NCI-H1048 (cell line): ENCODE measurements around the gene ASXL1.
A peak's percentile ranks its signal among the peaks of the same experiment; 100 is the strongest.
"Not testable (repeated sequence)": the region's sequence is repeated elsewhere in the genome, so short reads cannot be mapped to it uniquely, and the experiment has no call there.

Experiments used
- DNase-seq: peaks from one replicate; lab custom pipeline; 2025; lab: John Stamatoyannopoulos, UW

Gene ASXL1

DNA sequence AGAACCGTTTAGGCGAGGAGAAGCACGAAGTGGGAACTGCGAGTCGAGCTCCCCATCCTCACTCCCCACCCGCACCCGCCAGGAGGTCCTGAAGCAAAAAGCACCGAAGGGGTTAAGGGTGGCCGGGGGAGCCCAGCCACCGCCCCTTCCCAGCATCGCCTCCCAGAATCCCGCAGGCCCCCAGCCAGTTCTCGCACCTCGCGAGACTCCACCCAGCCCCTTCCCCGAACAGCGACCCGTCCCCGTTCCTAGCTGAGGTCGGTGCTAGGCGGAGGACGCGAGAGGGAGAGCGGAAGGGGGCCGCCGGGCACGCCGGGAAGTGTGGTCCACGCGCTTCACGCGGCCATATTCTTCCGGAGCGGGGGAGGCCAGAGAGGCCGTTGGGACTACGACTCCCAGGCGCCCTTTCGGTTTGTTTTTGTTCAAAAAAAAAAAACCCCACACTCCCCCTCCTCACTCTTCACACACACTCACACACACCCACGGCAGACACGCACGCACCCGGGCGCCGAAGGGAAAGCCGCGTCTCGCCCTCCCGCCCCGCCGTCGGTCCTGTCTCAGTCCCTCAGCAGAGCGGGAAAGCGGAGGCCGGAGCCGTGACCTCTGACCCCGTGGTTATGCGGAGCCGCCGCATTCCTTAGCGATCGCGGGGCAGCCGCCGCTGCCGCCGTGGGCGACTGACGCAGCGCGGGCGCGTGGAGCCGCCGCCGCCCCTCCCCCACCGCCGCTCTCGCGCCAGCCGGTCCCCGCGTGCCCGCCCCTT lies at the start of gene ASXL1:
Gene ASXL1 (plus strand): TSS at position 463 of the 763 bp plus-strand sequence. CDS start 445 bp downstream, outside the sequence.
- peak; percentile 98 for DNase-seq

DNA sequence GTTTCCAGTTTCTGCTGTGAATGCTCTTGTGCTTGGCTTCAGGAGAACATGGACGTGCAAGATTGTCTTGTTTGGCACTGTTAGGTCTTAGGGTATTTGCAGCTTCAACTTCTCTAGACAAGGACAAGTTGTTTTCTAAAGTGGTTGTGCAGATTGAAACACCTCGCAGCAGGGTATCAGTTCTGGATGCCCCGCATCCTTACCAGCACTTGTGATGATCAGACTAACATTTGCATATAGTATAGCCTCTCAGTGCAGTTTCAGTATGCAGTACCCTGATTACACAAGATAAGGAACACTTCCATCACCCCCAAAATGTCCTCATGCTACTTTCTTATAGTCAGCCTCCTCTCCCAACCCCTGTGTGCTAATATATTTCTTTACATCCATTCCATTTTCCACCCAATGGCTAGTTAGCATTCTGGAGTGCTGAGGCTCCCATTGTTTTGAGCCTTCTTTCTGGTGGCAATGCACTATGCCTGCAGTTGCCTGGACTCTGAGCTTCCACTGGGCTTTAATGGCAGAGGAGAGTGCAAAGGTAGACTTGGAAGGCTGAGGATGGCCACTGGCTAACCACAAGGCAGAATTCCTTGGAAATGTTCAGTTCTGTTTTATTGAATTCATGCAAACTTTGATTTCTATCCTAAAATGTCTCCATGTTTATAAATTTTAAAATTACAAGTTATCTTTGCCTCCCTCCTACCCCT lies 45.3 kb upstream of the ASXL1 start:
- DNase-seq, result no peak

DNA sequence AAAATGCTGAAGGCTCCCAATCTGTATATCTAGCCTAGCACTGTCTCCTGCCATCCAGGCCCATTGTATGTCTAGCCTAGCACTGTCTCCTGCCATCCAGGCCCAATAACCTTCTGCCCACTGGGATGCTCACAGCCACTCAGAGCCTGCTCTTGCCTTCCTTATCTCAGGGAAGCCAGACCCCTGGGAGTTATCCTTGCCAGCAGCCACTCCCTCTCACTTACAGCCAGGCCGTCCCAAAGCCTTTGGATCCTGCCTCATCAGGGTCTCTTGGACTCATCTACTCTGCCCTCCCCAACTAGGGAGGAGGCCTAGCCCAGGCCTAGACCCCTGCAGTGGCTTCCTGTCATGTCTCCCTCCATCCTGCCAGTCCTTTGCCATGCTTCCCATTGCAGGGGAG lies 43.4 kb upstream of the ASXL1 start:
- no peak for DNase-seq

DNA sequence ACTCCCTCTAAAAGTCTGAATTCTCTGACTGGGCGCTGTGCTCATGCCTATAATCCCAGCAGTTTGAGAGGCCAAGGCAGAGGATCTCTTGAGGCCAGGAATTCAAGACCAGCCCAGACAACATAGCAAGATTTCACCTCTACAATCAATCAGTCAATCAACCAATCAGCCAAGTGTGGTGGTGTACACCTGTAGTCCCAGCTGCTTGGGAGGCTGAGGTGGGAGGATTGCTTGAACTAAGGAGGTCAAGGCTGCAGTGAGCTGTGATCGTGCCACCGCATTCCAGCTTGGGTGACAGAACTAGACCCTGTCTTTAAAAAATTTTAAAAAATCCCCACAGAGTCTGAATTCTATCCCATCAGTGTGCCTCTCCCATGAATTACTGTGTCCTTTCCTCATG lies 42.7 kb upstream of the ASXL1 start:
- DNase-seq, result no peak

DNA sequence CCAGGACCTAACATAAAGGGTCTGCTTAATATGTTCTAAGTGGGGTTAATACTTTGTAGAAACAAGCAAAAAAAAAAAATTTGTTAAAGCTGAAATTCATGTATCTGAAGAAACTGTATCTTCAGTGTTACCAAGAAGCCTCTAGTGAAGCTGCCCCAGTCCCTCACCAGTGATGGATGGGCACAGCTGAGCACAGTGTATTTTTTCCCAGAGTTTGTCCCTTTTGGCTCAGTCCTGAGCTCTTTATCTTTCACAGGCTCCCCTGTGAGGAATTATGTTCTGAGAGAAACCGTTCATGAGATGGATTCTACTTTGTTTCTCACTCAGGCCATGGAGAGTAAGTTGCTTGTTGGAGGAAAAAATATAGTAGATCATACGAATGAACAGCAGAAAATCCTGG lies 42.2 kb upstream of the ASXL1 start:
- DNase-seq, result no peak

DNA sequence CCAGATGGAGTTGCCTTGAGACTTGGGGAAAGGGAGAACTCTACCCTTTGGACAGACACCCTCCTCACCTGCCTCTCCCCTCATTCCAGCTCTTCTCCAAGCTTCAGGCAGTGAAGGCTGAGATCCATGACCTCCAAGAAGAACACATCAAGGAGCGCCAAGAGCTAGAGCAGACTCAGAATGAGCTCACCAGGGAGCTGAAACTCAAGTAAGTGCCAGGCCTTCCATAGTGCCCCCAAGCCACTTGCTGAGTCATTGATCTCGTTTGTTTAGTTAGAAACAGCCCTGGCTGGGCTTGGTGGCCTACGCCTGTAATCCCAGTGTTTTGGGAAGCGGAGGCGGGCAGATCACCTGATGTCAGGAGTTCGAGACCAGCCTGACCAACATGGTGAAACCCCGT lies 41.5 kb upstream of the ASXL1 start:
- DNase-seq, result no peak

DNA sequence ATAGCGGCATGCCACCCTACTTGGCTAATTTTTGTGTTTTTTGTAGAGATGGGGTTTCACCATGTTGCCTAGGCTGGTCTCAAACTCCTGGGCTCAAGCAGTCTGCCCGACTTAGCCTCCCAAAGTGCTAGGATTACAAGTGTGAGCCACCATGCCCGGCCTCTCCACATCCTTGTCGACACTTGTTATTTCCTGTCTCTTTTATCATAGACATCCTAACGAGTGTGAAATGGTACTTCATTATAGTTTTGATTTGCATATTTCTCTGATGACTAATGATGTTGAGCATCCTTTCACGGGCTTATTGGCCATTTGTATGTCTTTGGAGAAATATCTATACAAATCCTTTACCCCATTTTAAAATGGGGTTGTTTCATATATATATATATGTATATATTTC lies 39.0 kb upstream of the ASXL1 start:
- no peak for DNase-seq

DNA sequence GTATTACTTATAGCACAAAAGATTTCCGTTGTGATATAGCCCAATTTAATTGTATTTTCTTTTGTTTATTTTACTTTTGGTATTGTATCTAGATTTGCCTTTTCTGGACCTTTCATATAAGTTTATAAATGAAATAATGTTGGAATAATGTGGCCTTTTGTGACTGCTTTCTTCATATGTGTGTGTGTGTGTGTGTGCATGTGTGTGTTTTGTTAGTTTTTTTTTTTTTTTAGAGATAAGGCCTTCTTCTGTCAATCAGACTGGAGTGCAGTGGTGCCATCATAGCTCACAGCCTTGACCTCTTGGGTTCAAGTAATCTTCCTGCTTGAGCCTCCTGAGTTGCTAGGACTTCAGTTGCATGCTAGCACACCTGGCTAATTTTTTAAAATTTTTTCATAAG lies 37.8 kb upstream of the ASXL1 start:
- no peak for DNase-seq

DNA sequence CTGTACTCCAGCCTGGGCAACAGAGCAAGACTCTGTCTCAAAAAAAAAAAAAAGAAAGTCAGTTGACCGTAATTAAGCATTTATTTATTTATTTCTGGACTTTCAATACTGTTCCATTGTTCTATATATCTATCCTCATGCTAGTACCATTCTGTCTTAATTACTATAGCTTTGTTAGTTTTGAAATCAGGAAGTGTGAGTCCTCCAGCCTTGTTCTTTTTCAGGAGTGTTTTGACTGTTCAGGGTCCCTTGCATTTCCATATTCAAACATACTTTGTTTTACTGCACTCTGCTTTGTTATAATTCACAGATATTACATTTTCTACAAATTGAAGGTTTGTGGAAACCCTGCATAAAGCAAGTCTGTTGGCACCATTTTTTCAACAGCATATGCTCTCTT lies 36.7 kb upstream of the ASXL1 start:
- DNase-seq, result no peak

DNA sequence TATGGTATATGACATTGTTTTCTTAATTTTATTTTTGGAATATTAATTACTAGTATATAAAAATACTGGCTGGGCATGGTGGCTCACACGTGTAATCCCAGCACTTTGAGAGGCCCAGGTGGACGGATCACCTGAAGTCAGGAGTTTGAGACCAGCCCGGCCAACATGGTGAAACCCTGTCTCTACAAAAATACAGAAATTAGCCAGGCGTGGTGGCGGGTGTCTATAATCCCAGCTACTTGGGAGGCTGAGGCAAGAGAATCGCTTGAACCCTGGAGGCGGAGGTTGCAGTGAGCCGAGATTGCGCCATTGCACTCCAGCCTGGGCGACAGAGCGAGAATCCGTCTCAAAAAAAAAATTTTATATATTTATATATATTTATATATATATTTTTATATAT lies 35.9 kb upstream of the ASXL1 start:
- DNase-seq, result not testable (repeated sequence)

DNA sequence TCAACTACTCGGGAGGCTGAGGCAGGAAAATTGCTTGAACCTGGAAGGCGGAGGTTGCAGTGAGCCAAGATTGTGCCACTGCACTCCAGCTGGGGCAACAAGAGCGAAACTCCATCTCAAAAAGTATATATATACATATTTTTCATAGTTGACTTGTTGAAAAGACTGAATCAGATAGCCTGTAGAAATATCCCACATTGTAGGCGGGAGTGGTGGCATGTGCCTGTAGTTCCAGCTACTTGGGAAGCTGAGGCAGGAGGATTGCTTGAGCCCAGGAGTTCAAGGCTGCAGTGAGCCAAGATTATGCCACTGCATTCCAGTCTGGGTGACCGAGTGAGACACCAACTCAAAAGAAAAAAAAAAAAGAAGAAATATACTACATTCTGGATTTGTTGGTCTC lies 34.4 kb upstream of the ASXL1 start:
- DNase-seq, result not testable (repeated sequence)

DNA sequence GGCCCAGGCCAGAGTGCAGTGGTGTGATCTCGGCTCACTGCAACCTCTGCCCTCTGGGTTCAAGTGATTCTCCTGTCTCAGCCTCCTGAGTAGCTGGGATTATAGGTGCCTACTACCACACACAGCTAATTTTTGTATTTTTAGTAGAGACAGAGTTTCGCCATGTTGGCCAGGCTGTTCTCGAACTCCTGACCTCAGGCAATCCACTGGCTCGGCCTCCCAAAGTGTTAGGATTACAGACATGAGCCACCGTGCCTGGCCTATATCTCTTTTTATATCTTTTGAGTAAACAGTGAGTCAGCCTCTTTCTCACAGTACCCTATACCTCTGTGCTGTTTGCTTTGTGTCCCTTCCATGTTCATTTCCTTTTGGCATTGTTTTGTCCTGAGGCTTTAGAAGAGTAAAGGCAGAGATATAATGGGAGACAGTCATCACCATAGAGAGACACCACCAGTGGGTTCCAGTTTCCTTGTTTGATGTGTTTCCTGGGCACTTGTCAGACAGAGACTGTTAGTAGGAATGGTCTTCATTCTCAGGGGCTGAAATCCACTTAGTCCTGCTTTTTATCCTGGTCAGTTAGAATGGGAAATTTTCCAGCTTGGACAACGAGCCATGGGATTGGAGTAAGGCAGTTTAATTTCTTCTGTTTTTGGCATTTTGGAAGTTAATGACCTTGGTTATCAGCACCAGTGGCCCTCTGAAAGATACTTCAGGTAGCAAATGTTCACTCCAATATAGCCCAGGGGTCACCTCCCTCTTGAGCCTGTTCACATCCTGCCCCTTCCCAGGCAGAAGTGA lies 32.2 kb upstream of the ASXL1 start:
- DNase-seq, result no peak

DNA sequence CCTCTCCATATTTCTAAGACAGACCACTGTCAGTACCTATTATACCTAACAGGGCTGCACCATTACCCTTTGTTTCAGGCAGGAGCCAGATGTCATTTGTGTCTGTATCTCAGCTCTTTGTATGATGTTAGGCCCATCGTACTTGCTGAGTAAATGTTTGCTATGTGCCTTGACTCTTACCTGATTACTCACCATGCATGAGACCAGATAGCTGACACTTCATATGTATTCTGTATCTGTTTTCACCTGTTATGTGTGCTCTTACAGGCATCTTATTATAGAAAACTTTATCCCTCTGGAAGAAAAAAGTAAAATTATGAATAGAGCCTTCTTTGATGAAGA lies 31.7 kb upstream of the ASXL1 start:
- DNase-seq, result no peak

DNA sequence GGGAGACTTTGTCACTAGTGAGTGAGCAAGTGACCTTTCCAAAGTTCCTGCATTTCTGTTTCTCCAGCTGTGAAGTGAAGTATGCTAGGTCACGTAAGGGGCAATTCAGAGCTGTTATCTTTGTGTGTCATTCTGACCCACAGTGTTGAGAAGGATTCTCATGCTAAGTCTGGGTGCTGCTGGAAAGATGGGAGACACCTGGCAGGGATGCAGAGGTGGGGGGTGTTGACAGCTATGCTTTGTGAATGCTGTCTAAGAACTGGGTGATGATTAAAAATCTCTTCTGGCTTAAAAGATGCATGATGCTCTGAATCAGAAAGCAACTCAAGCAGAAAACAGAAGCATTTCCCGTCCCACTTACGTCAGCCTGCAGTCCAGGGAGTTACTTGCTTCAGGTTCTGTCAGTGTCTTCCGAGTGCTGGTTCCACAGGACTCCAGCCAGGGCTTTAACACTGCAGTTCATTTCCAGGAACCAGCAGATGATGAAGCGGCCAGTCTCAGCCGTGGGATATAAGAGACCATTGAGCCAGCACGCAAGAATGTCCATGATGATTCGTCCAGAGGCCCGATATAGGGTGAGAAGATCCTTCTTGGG lies 30.9 kb upstream of the ASXL1 start:
- DNase-seq, result no peak

DNA sequence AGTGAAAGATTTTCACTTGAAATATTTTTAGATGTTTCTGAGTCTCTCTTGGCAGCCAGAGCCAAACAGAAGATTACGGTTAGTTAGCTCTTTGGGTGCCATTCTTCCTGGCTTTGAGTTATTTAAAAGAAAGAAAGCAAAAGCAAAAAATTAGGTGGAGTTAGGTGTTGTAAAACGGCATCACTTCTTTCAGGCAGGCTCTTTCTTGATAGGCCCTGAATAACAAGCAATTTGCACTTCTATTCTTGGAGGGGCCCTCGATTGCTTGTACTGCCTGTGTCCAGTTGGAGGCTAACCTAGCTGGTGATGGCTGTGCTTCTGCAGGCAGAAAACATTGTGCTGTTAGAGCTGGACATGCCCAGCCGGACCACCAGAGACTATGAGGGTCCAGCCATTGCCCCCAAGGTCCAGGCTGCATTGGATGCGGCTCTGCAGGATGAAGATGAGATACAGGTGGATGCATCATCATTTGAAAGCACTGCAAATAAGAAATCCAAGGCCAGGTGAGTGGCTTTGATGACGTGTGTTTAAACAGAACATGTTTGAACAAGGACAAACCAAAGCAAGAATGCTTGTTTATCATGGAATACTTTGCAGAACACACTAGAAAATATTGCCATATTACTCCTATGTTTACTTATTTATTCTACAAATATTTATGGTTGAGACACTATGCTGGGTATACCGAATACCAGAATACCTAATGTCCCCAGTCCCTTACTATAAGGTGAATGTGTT lies 28.1 kb upstream of the ASXL1 start:
- DNase-seq, result no peak

DNA sequence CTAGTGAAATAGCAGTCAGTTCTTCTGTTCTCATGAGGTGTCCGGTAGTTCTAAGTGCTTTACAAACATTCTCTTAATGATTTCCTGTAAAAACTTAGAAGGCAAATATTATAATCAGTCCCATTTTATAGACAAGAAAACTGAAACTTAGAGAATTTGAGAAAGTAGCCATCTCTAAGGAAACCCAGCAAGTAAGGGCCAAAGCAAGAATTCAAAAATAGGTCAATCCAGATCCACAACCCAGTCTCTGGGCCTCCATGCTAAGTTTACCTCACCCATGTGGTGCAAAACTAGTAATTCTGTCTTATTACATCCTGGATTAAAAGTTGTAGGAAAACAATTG lies 27.6 kb upstream of the ASXL1 start:
- no peak for DNase-seq

DNA sequence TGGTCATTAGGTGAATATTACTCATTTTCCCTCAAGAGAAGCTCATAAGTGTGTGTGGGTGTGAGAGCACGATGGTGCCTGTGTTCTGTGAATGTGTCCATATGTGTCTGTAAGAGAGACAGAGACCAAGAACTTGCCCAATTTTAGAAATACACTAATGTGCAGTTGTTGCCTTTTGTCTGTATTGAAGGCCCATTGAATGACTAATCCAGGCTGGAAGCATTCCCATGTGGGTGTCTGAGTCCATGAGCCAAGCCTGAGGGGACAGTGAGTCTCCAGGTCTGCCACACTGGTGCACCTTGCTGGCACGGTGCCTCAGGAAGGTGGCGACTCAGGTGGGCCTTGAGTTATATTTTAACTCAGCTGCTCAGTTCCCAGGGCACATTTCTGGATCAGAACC lies 25.5 kb upstream of the ASXL1 start:
- DNase-seq, result no peak

DNA sequence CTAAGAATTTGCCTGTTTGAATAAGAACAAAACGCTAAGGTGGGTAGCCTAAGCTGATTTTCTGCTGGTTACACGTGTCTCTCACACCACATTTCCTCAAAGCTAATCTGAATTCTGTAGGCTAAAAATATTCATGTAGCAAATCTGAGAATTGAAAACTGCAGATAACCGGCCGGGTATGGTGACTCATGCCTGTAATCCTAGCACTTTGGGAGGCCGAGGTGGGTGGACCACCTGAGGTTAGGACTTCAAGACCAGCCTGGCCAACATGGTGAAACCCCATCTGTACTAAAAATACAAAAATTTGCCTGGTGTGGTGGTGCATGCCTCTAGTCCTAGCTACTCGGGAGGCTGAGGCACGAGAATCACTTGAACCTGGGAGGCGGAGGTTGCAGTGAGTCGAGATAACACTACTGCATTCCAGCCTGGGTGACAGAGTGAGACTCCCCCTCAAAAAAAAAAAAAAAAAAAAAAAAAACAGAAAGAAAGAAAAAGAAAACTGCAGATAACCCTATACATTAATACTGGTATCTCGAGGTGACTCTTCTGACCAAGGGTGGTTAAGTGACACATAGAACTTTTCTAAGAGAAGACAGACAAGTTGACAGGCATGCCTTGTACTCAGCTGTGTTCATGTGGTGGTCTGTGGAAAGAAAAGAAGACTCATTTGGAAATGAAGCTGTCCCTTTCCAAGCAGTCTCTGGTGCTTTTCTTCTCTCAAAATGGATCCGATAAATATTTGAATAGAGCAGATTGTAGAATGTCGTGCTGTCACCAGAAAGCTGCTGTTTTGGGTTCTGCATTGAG lies 24.7 kb upstream of the ASXL1 start:
- no peak for DNase-seq

DNA sequence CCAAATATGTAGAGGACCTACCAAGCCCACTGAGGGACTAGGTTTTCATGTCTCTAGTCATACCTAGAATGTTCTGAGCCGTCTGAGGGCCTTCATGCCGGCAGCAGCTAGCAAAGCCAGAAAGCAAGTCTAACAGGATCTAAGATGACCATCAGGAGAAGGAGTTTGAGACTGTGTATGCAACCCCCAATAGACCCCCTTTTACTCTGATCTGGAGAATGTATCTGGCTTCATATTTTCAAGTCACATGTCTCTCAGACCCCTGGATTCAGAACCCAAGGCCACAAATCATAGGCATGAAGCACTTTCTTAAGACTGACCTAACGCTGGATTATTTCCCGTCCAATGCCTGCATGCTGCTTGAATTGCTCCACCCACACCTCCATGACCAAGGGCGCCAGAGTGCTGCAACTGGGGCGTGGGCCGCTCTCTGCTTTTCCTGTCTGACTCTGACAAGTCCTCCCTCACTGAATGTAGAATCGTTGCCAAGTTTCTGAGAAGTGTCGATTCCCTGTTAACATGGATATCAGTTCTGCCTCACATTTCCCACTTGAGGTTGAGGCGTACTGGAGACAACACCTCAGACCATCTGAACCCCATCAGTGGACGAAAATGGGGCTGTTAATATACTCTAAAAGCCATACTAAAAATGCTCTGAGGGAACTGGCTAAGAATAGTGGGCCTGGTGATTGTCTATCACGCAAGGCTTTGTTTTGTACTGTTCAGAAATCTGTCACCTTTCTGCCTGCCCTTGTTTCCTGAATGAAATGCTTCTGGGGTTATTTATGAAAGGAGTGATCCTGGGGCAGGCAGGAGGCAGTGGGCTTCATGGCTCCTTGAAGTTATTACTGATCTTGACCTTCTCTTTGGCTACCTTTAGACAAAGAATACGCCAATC lies 23.9 kb upstream of the ASXL1 start:
- no peak for DNase-seq

DNA sequence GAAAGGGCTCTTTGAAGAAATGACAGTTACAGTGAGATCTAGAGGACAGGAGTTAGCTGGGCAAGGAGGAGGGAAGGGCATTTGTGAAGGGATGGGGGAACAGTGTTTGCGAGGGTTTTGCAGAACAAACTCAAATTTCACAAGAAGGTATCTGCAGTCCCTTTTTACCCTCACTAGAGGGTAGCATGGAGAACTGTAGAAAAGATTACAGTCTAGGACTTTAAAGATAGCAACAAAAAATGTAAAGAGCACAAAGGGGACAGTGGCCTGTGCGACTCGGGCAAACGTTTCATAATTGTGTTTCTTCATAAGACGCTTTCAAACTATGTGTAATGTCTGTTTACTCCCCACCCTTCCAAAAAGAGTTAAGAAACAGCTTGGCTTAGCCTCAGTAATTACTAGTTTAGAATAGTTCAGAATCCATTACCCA lies 21.2 kb upstream of the ASXL1 start:
- DNase-seq, result no peak
